ENCODE data around the gene CXADR.

CXADR gene

GRCh38 chr21:17550671-17551308, 37.9 kb downstream of the CXADR start:
- no peak overlapping the region for H3K9ac ChIP-seq (ENCODE audit: low read depth, low read length)
- no peak overlapping the region for H3K4me3 ChIP-seq (ENCODE audit: low read depth, low read length)
- peaks cover 16% of the 10 kb centered on the region for H3K36me3 ChIP-seq (ENCODE audit: control insufficient read depth, insufficient read depth, low read length)
- H3K4me1 ChIP-seq (ENCODE audit: control insufficient read depth, insufficient read depth, low read length), result no peaks in the 10 kb centered on the region
- no peaks in the 10 kb centered on the region for H3K9me3 ChIP-seq (ENCODE audit: control insufficient read depth, insufficient read depth, low read length)
- H3K27me3 ChIP-seq (ENCODE audit: control insufficient read depth, insufficient read depth, low read length), result no peaks in the 10 kb centered on the region

GRCh38 chr21:17552410-17552809, 39.6 kb downstream of the CXADR start:
- Histone ChIP-seq H3K9me3 (ENCODE audit: control insufficient read depth, insufficient read depth, low read length) (no peaks in the 10 kb centered on the region), H3K4me3 (ENCODE audit: low read depth, low read length) (no peak overlapping the region), H3K9ac (ENCODE audit: low read depth, low read length) (no peak overlapping the region), H3K4me1 (ENCODE audit: control insufficient read depth, insufficient read depth, low read length) (no peaks in the 10 kb centered on the region), H3K36me3 (ENCODE audit: control insufficient read depth, insufficient read depth, low read length) (peaks cover 10% of the 10 kb centered on the region), H3K27me3 (ENCODE audit: control insufficient read depth, insufficient read depth, low read length) (no peaks in the 10 kb centered on the region)

GRCh38 chr21:17554120-17554519, 41.3 kb downstream of the CXADR start:
- H3K36me3 ChIP-seq (ENCODE audit: control insufficient read depth, insufficient read depth, low read length), result peaks cover 5% of the 10 kb centered on the region

GRCh38 chr21:17554679-17555465, 42.0 kb downstream of the CXADR start:
- Histone ChIP-seq H3K9me3 (ENCODE audit: control insufficient read depth, insufficient read depth, low read length) (no peaks in the 10 kb centered on the region), H3K9ac (ENCODE audit: low read depth, low read length) (no peak overlapping the region), H3K27me3 (ENCODE audit: control insufficient read depth, insufficient read depth, low read length) (no peaks in the 10 kb centered on the region), H3K4me3 (ENCODE audit: low read depth, low read length) (no peak overlapping the region), H3K36me3 (ENCODE audit: control insufficient read depth, insufficient read depth, low read length) (peaks cover 6% of the 10 kb centered on the region), H3K4me1 (ENCODE audit: control insufficient read depth, insufficient read depth, low read length) (no peaks in the 10 kb centered on the region)

More at GRCh38 chr21:17554120-17554519, 41.3 kb downstream of the CXADR start:
- H3K4me1 ChIP-seq (ENCODE audit: control insufficient read depth, insufficient read depth, low read length), result no peaks in the 10 kb centered on the region
- no peaks in the 10 kb centered on the region for H3K27me3 ChIP-seq (ENCODE audit: control insufficient read depth, insufficient read depth, low read length)
- no peak overlapping the region for H3K4me3 ChIP-seq (ENCODE audit: low read depth, low read length)
- no peak overlapping the region for H3K9ac ChIP-seq (ENCODE audit: low read depth, low read length)
- H3K9me3 ChIP-seq (ENCODE audit: control insufficient read depth, insufficient read depth, low read length), result no peaks in the 10 kb centered on the region

GRCh38 chr21:17560377-17561025, 47.7 kb downstream of the CXADR start:
- peaks cover 14% of the 10 kb centered on the region for H3K36me3 ChIP-seq (ENCODE audit: control insufficient read depth, insufficient read depth, low read length)
- H3K9ac ChIP-seq (ENCODE audit: low read depth, low read length), result no peak overlapping the region
- no peaks in the 10 kb centered on the region for H3K4me1 ChIP-seq (ENCODE audit: control insufficient read depth, insufficient read depth, low read length)
- no peaks in the 10 kb centered on the region for H3K27me3 ChIP-seq (ENCODE audit: control insufficient read depth, insufficient read depth, low read length)
- H3K9me3 ChIP-seq (ENCODE audit: control insufficient read depth, insufficient read depth, low read length), result no peaks in the 10 kb centered on the region
- H3K4me3 ChIP-seq (ENCODE audit: low read depth, low read length), result no peak overlapping the region

- no peaks in the 10 kb centered on the region for H3K36me3 ChIP-seq (ENCODE audit: control insufficient read depth, insufficient read depth, low read length)
- no peak overlapping the region for H3K9ac ChIP-seq (ENCODE audit: low read depth, low read length)
- H3K27me3 ChIP-seq (ENCODE audit: control insufficient read depth, insufficient read depth, low read length), result no peaks in the 10 kb centered on the region
- H3K4me3 ChIP-seq (ENCODE audit: low read depth, low read length), result no peak overlapping the region
- H3K4me1 ChIP-seq (ENCODE audit: control insufficient read depth, insufficient read depth, low read length), result no peaks in the 10 kb centered on the region
- H3K9me3 ChIP-seq (ENCODE audit: control insufficient read depth, insufficient read depth, low read length), result no peaks in the 10 kb centered on the region
Measured at GRCh38 chr21:17570786-17571185, 57.9 kb downstream of the CXADR start.

- Histone ChIP-seq H3K9me3 (ENCODE audit: control insufficient read depth, insufficient read depth, low read length) (no peaks in the 10 kb centered on the region), H3K36me3 (ENCODE audit: control insufficient read depth, insufficient read depth, low read length) (no peaks in the 10 kb centered on the region), H3K4me3 (ENCODE audit: low read depth, low read length) (no peak overlapping the region), H3K9ac (ENCODE audit: low read depth, low read length) (no peak overlapping the region), H3K4me1 (ENCODE audit: control insufficient read depth, insufficient read depth, low read length) (no peaks in the 10 kb centered on the region), H3K27me3 (ENCODE audit: control insufficient read depth, insufficient read depth, low read length) (no peaks in the 10 kb centered on the region)
Measured at GRCh38 chr21:17572431-17572830, 59.6 kb downstream of the CXADR start.

GRCh38 chr21:17575076-17575475, 62.2 kb downstream of the CXADR start:
- Histone ChIP-seq H3K9me3 (ENCODE audit: control insufficient read depth, insufficient read depth, low read length) (no peaks in the 10 kb centered on the region), H3K4me3 (ENCODE audit: low read depth, low read length) (no peak overlapping the region), H3K36me3 (ENCODE audit: control insufficient read depth, insufficient read depth, low read length) (no peaks in the 10 kb centered on the region), H3K4me1 (ENCODE audit: control insufficient read depth, insufficient read depth, low read length) (no peaks in the 10 kb centered on the region), H3K27me3 (ENCODE audit: control insufficient read depth, insufficient read depth, low read length) (no peaks in the 10 kb centered on the region), H3K9ac (ENCODE audit: low read depth, low read length) (no peak overlapping the region)

GRCh38 chr21:17576080-17576835, 63.4 kb downstream of the CXADR start:
- no peak overlapping the region for H3K9ac ChIP-seq (ENCODE audit: low read depth, low read length)
- H3K36me3 ChIP-seq (ENCODE audit: control insufficient read depth, insufficient read depth, low read length), result no peaks in the 10 kb centered on the region
- H3K9me3 ChIP-seq (ENCODE audit: control insufficient read depth, insufficient read depth, low read length), result no peaks in the 10 kb centered on the region
- H3K27me3 ChIP-seq (ENCODE audit: control insufficient read depth, insufficient read depth, low read length), result no peaks in the 10 kb centered on the region
- no peak overlapping the region for H3K4me3 ChIP-seq (ENCODE audit: low read depth, low read length)
- no peaks in the 10 kb centered on the region for H3K4me1 ChIP-seq (ENCODE audit: control insufficient read depth, insufficient read depth, low read length)

GRCh38 chr21:17577701-17578100, 64.9 kb downstream of the CXADR start:
- Histone ChIP-seq H3K4me3 (ENCODE audit: low read depth, low read length) (no peak overlapping the region), H3K9ac (ENCODE audit: low read depth, low read length) (no peak overlapping the region), H3K9me3 (ENCODE audit: control insufficient read depth, insufficient read depth, low read length) (no peaks in the 10 kb centered on the region), H3K27me3 (ENCODE audit: control insufficient read depth, insufficient read depth, low read length) (no peaks in the 10 kb centered on the region), H3K36me3 (ENCODE audit: control insufficient read depth, insufficient read depth, low read length) (no peaks in the 10 kb centered on the region), H3K4me1 (ENCODE audit: control insufficient read depth, insufficient read depth, low read length) (no peaks in the 10 kb centered on the region)

GRCh38 chr21:17578162-17578561, 65.3 kb downstream of the CXADR start:
- no peaks in the 10 kb centered on the region for H3K27me3 ChIP-seq (ENCODE audit: control insufficient read depth, insufficient read depth, low read length)
- no peak overlapping the region for H3K4me3 ChIP-seq (ENCODE audit: low read depth, low read length)
- no peaks in the 10 kb centered on the region for H3K4me1 ChIP-seq (ENCODE audit: control insufficient read depth, insufficient read depth, low read length)
- no peaks in the 10 kb centered on the region for H3K9me3 ChIP-seq (ENCODE audit: control insufficient read depth, insufficient read depth, low read length)
- no peaks in the 10 kb centered on the region for H3K36me3 ChIP-seq (ENCODE audit: control insufficient read depth, insufficient read depth, low read length)
- H3K9ac ChIP-seq (ENCODE audit: low read depth, low read length), result no peak overlapping the region

All from iPS-15b (cell line).